BJ (cell line): ENCODE measurements around the gene CDC37L1. TPM values are rescaled to one million over a fixed set of nuclear protein-coding genes. Genes with fewer than 3 reads are reported as not detected.

ENCODE experiments used
- CTCF ChIA-PET: fragments of 350-600 bp; formaldehyde crosslinking; extraction: SDS; loops from one replicate; lab custom pipeline; 2021; ENCODE audit warnings: antibody characterized with exemption, inconsistent platforms; lab: Yijun Ruan, JAX
- POLR2A ChIA-PET: fragments of 300-600 bp; sonication (Branson Sonifier 250); formaldehyde crosslinking; extraction: SDS; loops from one replicate; lab custom pipeline; 2021; ENCODE audit warnings: antibody characterized with exemption; lab: Charles Lee
- DNase-seq: peaks from one replicate; pipeline ENCODE4 v3.0.0-alpha.2; 2011; ENCODE audit warnings: low read depth
- H3K27me3 ChIP-seq: 2 replicates; pipeline ENCODE4 v1.6.0; 2011; ENCODE audit warnings: low read length; ENCODE audit not compliant: control insufficient read depth, insufficient read depth
- H3K36me3 ChIP-seq: 2 replicates; pipeline ENCODE4 v1.5.1; 2011; ENCODE audit warnings: low read length; ENCODE audit not compliant: control insufficient read depth, insufficient read depth
- H3K4me3 ChIP-seq: 2 replicates; pipeline ENCODE4 v1.5.1; 2011; ENCODE audit warnings: low read depth, mild to moderate bottlenecking, control low read depth, low read length
- CTCF ChIP-seq: IDR thresholded peaks from 2 replicates; pipeline ENCODE4 v1.5.1; 2011; ENCODE audit warnings: low read depth, mild to moderate bottlenecking, control low read depth, inconsistent platforms, low read length, moderate library complexity; ENCODE audit not compliant: insufficient read depth
- polyA plus RNA-seq: library from polyadenylated mRNA; depleted of rRNA; stranded (reverse); fragments of >200 nt; gene quantifications from 2 replicates; pipeline ENCODE4 v1.2.3, GENCODE V29; 2011

Gene CDC37L1
- polyA plus RNA-seq, 1 experiment: 8.8 TPM

- no peak for TF ChIP-seq CTCF
- no peaks in the 10 kb centered on the region for H3K27me3 ChIP-seq
- no peak for DNase-seq
- no peak overlapping the region for H3K4me3 ChIP-seq
- no peaks in the 10 kb centered on the region for H3K36me3 ChIP-seq
- ChIA-PET CTCF (no interaction called here), POLR2A (no interaction called here)
These were observed 2.0 kb upstream of the CDC37L1 start for GRCh38 chr9:4677392-4677791.

- DNase-seq: no peak
- H3K4me3 ChIP-seq: peak overlapping the region; percentile 76
- no peaks in the 10 kb centered on the region for H3K27me3 ChIP-seq
- no peak for TF ChIP-seq CTCF
- ChIA-PET CTCF (interaction anchor here (1.0 to 1.4 kb wide), 2 partner anchors 13 to 33 kb away, joined by 3 to 6 read pairs; no protein-coding TSS in a partner anchor), POLR2A (no interaction called here)
- H3K36me3 ChIP-seq: no peaks in the 10 kb centered on the region
These were observed 596 bp upstream of the CDC37L1 start for GRCh38 chr9:4678679-4679267.

DNA sequence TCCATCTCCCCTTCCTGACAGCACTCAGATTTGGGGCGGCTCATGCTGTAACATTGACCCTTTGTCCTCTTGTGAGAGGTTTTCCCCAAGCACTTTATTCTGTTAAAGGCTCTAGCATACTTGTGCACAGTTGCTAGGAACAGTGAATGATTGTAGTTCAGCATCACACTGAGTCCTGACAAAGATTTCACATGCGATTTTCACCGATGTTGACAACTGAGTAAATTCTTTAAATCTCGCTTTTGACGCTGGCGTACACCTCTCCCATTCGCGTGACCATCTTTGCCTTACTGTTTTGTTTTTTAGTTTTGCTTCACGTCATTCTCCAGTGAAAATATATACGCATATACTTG is 780 bp downstream of the CDC37L1 start:
- no peak for TF ChIP-seq CTCF
- peak overlapping the region; percentile 76 for H3K4me3 ChIP-seq
- no peaks in the 10 kb centered on the region for H3K27me3 ChIP-seq
- CTCF ChIA-PET: interaction anchor here (1.4 kb wide), 1 partner anchor 11 kb away, joined by 6 read pairs; no protein-coding TSS in a partner anchor
- POLR2A ChIA-PET: no interaction called here
- no peak for DNase-seq
- 0 out of 2 replicates have a peak, but pooled peaks cover 2% of the 10 kb centered on the region for H3K36me3 ChIP-seq

DNA sequence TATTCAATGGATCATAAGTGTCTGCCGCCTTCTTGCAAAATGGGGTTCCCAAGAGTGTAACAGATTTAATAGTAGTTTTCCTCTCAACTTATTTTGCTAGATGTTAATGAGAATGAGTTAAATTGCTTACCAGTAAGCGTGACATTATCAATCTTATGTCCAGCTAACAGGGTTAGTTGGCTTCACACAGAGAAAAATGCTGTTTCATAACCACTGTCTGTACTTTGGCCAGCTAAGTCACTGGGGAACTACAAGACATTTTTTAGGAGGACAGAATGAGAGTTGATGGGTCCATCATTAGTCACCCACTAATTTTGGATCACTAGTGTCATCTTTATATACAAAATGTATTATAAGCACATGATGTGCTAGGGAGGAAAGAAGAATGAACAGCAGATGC is 1.4 kb downstream of the CDC37L1 start:
- CTCF ChIA-PET: interaction anchor here (1.2 kb wide), 1 partner anchor 14 kb away, joined by 3 read pairs; no protein-coding TSS in a partner anchor
- POLR2A ChIA-PET: no interaction called here

DNA sequence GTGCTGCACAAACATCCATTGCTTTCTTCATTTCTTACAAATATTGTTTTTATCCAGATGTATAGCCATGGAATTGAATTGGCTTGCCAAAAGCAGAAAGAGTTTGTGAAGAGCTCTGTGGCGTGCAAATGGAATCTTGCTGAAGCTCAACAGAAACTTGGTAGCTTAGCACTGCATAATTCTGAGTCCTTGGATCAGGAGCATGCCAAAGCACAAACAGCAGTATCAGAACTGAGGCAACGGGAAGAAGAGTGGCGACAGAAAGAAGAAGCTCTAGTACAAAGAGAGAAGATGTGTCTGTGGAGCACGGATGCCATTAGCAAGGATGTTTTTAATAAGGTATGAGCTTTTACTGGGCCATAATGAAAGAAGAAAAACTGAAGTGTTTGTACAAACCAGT is 5.5 kb downstream of the CDC37L1 start:
- CTCF ChIA-PET: no interaction called here
- POLR2A ChIA-PET: no interaction called here

More for the DNA sequence above, 1.4 kb downstream of the CDC37L1 start:
- Histone ChIP-seq H3K27me3 (no peaks in the 10 kb centered on the region), H3K4me3 (peak overlapping the region; percentile 76), H3K36me3 (0 out of 2 replicates have a peak, but pooled peaks cover 2% of the 10 kb centered on the region)
- no peak for DNase-seq
- TF ChIP-seq CTCF: no peak

More for the DNA sequence above, 5.5 kb downstream of the CDC37L1 start:
- Histone ChIP-seq H3K36me3 (0 out of 2 replicates have a peak, but pooled peaks cover 4% of the 10 kb centered on the region), H3K27me3 (no peaks in the 10 kb centered on the region), H3K4me3 (no peak overlapping the region)
- no peak for DNase-seq
- no peak for TF ChIP-seq CTCF
